Measurements from ENCODE around the gene ARHGEF11. TPM values are rescaled to one million over a fixed set of nuclear protein-coding genes. Genes with fewer than 3 reads are reported as not detected.

ARHGEF11 gene
- total and polyA plus RNA-seq, 9 of the 15 experiments (the other 6 are each of a cell fraction or from before 2014, with no cell fraction given): 0.14 to 15.5 (median 9.0) TPM

- TF ChIP-seq, protein P1, sequence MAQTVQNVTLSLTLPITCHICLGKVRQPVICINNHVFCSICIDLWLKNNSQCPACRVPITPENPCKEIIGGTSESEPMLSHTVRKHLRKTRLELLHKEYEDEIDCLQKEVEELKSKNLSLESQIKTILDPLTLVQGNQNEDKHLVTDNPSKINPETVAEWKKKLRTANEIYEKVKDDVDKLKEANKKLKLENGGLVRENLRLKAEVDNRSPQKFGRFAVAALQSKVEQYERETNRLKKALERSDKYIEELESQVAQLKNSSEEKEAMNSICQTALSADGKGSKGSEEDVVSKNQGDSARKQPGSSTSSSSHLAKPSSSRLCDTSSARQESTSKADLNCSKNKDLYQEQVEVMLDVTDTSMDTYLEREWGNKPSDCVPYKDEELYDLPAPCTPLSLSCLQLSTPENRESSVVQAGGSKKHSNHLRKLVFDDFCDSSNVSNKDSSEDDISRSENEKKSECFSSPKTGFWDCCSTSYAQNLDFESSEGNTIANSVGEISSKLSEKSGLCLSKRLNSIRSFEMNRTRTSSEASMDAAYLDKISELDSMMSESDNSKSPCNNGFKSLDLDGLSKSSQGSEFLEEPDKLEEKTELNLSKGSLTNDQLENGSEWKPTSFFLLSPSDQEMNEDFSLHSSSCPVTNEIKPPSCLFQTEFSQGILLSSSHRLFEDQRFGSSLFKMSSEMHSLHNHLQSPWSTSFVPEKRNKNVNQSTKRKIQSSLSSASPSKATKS (CRISPR knock-in tag; IDR thresholded peaks at IDR 0.05): no peak
- TF ChIP-seq ZNF668 (CRISPR knock-in tag; IDR thresholded peaks at IDR 0.05): no peak
- TF ChIP-seq YY1 (IDR thresholded peaks at IDR 0.05; ENCODE audit: borderline replicate concordance in 1 of 3, control insufficient read depth in 1 of 3, extremely low read depth in 1 of 3, insufficient read depth in 3 of 3, insufficient read length in 1 of 3, insufficient replicate concordance in 2 of 3, low read depth in 1 of 3, low read length in 2 of 3): peak in 2 of 3 experiments; percentile 9 to 49
- TF ChIP-seq ZNF75A (CRISPR knock-in tag; IDR thresholded peaks at IDR 0.05): no peak
- TF ChIP-seq ETV6 (IDR thresholded peaks at IDR 0.05; ENCODE audit: borderline replicate concordance in 1 of 2, low read depth in 2 of 2, low read length in 1 of 2): no peak
- no peak for TF ChIP-seq ETV6 (CRISPR knock-in tag; IDR thresholded peaks at IDR 0.05; ENCODE audit: borderline replicate concordance)
- no peak for TF ChIP-seq IFI16 (CRISPR knock-in tag; IDR thresholded peaks at IDR 0.05)
- no peak for TF ChIP-seq ZNF224 (CRISPR knock-in tag; IDR thresholded peaks at IDR 0.05)
- no peak for TF ChIP-seq ETS1 (conservative IDR thresholded peaks at IDR 0.05; ENCODE audit: control insufficient read depth, low read depth, low read length)
- TF ChIP-seq CEBPB (tag; IDR thresholded peaks at IDR 0.05): no peak
- TF ChIP-seq RBM17 (IDR thresholded peaks at IDR 0.05; ENCODE audit: borderline replicate concordance, low read depth, low read length): no peak
- no peak for TF ChIP-seq SP2 (IDR thresholded peaks at IDR 0.05; ENCODE audit: extremely low read depth, low read depth, low read length, poor library complexity, severe bottlenecking)
- no peak for TF ChIP-seq ZNF12 (CRISPR knock-in tag; IDR thresholded peaks at IDR 0.05)
- TF ChIP-seq DLX4 (CRISPR knock-in tag; IDR thresholded peaks at IDR 0.05): no peak
- no peak for TF ChIP-seq PYGO2 (tag; IDR thresholded peaks at IDR 0.05)
- no peak for TF ChIP-seq KDM1A (IDR thresholded peaks at IDR 0.05)
- no peak for TF ChIP-seq TAF9B (IDR thresholded peaks at IDR 0.05; ENCODE audit: partially characterized antibody)
- no peak for TF ChIP-seq ZNF830 (CRISPR knock-in tag; IDR thresholded peaks at IDR 0.05)
- no peak for TF ChIP-seq SIX5 (IDR thresholded peaks at IDR 0.05; ENCODE audit: borderline replicate concordance in 1 of 2, insufficient read depth in 1 of 2, low read depth in 1 of 2, low read length in 2 of 2)
- TF ChIP-seq MYNN (IDR thresholded peaks at IDR 0.05): peak; percentile 56; the same call in 1 of the 2 replicates
- TF ChIP-seq MYNN (CRISPR knock-in tag; IDR thresholded peaks at IDR 0.05): no peak
- TF ChIP-seq SUPT5H (IDR thresholded peaks at IDR 0.05): no peak
Measured at GRCh38 chr1:156920233-156921052, 125.1 kb downstream of the ARHGEF11 start, which contains the start of gene LRRC71 (continued).

All from K562 (cell line).